ENCODE data around the gene GPRC5C. TPM values are rescaled to one million over a fixed set of nuclear protein-coding genes. Genes with fewer than 3 reads are reported as not detected.

Gene GPRC5C
- total RNA-seq, 1 experiment from 2014 or later = 83.2 TPM

- H3K4me3 ChIP-seq (ENCODE audit: low read depth, low read length) = no peak overlapping the region
- Mint-ChIP-seq H3K27ac (ENCODE audit: unreplicated experiment) (no peak overlapping the region), H3K36me3 (ENCODE audit: insufficient read depth, unreplicated experiment) (no peaks in the 10 kb centered on the region), H3K9me3 (ENCODE audit: unreplicated experiment) (no peaks in the 10 kb centered on the region), H3K4me1 (ENCODE audit: low read depth, unreplicated experiment) (peaks cover 8% of the 10 kb centered on the region), H3K27me3 (ENCODE audit: insufficient read depth, unreplicated experiment) (no peaks in the 10 kb centered on the region), H3K4me3 (ENCODE audit: unreplicated experiment) (no peak overlapping the region)
- no peaks in the 10 kb centered on the region for H3K36me3 ChIP-seq (ENCODE audit: control insufficient read depth, insufficient read depth, low read length)
- H3K9me3 ChIP-seq = no peaks in the 10 kb centered on the region
- no peaks in the 10 kb centered on the region; the same call in 1 of the 2 replicates for H3K4me1 ChIP-seq
- TF ChIP-seq CTCF (IDR thresholded peaks at IDR 0.05; ENCODE audit: insufficient read depth in 1 of 2, low read depth in 1 of 2, low read length in 1 of 2, severe bottlenecking in 1 of 2, unreplicated experiment in 1 of 2) = no peak
- BruUV-seq (replicated peaks) = no TSS peak
- POLR2A ChIA-PET = no interaction called here
- CTCF ChIA-PET = interaction anchor here (0.7 kb wide), 1 partner anchor 402 kb away, joined by 3 read pairs; no protein-coding TSS in a partner anchor
- intact Hi-C loops (cut with micrococcal nuclease; ENCODE audit: unreplicated experiment) = no loop called here
- no peaks in the 10 kb centered on the region for H3K27me3 ChIP-seq (replicated peaks; ENCODE audit: control insufficient read depth, insufficient read depth, low read length)
- no peak for DNase-seq
Observed at GRCh38 chr17:74461611-74462010, 29.7 kb downstream of the GPRC5C start.

GRCh38 chr17:74464730-74465377, 33.0 kb downstream of the GPRC5C start:
- no peaks in the 10 kb centered on the region for H3K4me1 Mint-ChIP-seq (ENCODE audit: low read depth, unreplicated experiment)
- no peak overlapping the region for H3K4me3 Mint-ChIP-seq (ENCODE audit: unreplicated experiment)
- H3K9me3 Mint-ChIP-seq (ENCODE audit: unreplicated experiment) = no peaks in the 10 kb centered on the region
- DNase-seq = no peak
- Histone ChIP-seq H3K36me3 (ENCODE audit: control insufficient read depth, insufficient read depth, low read length) (no peaks in the 10 kb centered on the region), H3K4me1 (no peaks in the 10 kb centered on the region; the same call in 1 of the 2 replicates), H3K27me3 (replicated peaks; ENCODE audit: control insufficient read depth, insufficient read depth, low read length) (no peaks in the 10 kb centered on the region), H3K9me3 (no peaks in the 10 kb centered on the region), H3K4me3 (ENCODE audit: low read depth, low read length) (no peak overlapping the region)
- no peak overlapping the region for H3K27ac Mint-ChIP-seq (ENCODE audit: unreplicated experiment)
- no peaks in the 10 kb centered on the region for H3K27me3 Mint-ChIP-seq (ENCODE audit: insufficient read depth, unreplicated experiment)
- no peaks in the 10 kb centered on the region for H3K36me3 Mint-ChIP-seq (ENCODE audit: insufficient read depth, unreplicated experiment)
- intact Hi-C loops (cut with micrococcal nuclease; ENCODE audit: unreplicated experiment) = no loop called here
- POLR2A ChIA-PET = no interaction called here
- no TSS peak for BruUV-seq (replicated peaks)
- TF ChIP-seq CTCF (IDR thresholded peaks at IDR 0.05; ENCODE audit: insufficient read depth in 1 of 2, low read depth in 1 of 2, low read length in 1 of 2, severe bottlenecking in 1 of 2, unreplicated experiment in 1 of 2) = no peak
- CTCF ChIA-PET = no interaction called here

- no peaks in the 10 kb centered on the region for H3K27me3 ChIP-seq (replicated peaks; ENCODE audit: control insufficient read depth, insufficient read depth, low read length)
- Mint-ChIP-seq H3K4me1 (ENCODE audit: low read depth, unreplicated experiment) (no peaks in the 10 kb centered on the region), H3K27ac (ENCODE audit: unreplicated experiment) (no peak overlapping the region), H3K36me3 (ENCODE audit: insufficient read depth, unreplicated experiment) (no peaks in the 10 kb centered on the region), H3K4me3 (ENCODE audit: unreplicated experiment) (no peak overlapping the region), H3K27me3 (ENCODE audit: insufficient read depth, unreplicated experiment) (peaks cover 4% of the 10 kb centered on the region), H3K9me3 (ENCODE audit: unreplicated experiment) (no peaks in the 10 kb centered on the region)
- no peak overlapping the region for H3K4me3 ChIP-seq (ENCODE audit: low read depth, low read length)
- ChIA-PET POLR2A (no interaction called here), CTCF (no interaction called here)
- DNase-seq = no peak
- no peaks in the 10 kb centered on the region; the same call in 1 of the 2 replicates for H3K4me1 ChIP-seq
- intact Hi-C loops (cut with micrococcal nuclease; ENCODE audit: unreplicated experiment) = no loop called here
- no peaks in the 10 kb centered on the region for H3K36me3 ChIP-seq (ENCODE audit: control insufficient read depth, insufficient read depth, low read length)
- TF ChIP-seq CTCF (IDR thresholded peaks at IDR 0.05; ENCODE audit: insufficient read depth in 1 of 2, low read depth in 1 of 2, low read length in 1 of 2, severe bottlenecking in 1 of 2, unreplicated experiment in 1 of 2) = no peak
- no TSS peak for BruUV-seq (replicated peaks)
- H3K9me3 ChIP-seq = no peaks in the 10 kb centered on the region
Observed at GRCh38 chr17:74465378-74466110, 33.7 kb downstream of the GPRC5C start.

Data from Caco-2 (cell line).